Measurements from ENCODE around the gene ABHD6.

Gene ABHD6

DNA sequence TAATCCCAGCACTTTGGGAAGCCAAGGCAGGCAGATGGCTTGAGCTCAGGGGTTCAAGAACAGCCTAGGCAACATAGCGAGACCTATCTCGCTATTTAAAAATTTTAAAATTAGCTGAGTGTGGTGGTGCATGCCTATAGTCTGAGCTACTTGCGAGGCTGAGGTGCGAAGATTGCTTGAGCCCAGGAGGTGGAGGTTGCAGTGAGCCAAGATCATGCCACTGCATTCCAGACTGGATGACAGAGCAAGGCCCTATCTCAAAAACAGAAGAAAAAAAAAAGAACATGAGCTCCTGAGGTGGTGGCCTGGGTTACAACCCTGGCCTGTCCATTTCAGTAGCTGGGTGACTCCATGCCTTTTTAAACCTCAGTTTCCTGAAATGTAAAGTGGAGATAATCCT is 34.1 kb upstream of the ABHD6 start:
- H3K9ac ChIP-seq (ENCODE audit: insufficient read length) = no peak overlapping the region
- no peak overlapping the region for H3K27ac ChIP-seq
- H3K4me3 ChIP-seq = no peak overlapping the region
- no peaks in the 10 kb centered on the region for H3K36me3 ChIP-seq (ENCODE audit: insufficient read depth, low read length)
- TF ChIP-seq FOXP2 (optimal IDR thresholded peaks at IDR 0.05; ENCODE audit: control extremely low read depth, extremely low read length, insufficient read depth) (no peak), POLR2AphosphoS5 (IDR thresholded peaks at IDR 0.05; ENCODE audit: borderline replicate concordance, low read depth, low read length) (no peak), EZH2 (IDR thresholded peaks at IDR 0.05) (no peak)
- H3K9me3 ChIP-seq (ENCODE audit: low read depth, low read length) = no peaks in the 10 kb centered on the region
- DNase-seq (ENCODE audit: low read depth, low spot score) = no peak

DNA sequence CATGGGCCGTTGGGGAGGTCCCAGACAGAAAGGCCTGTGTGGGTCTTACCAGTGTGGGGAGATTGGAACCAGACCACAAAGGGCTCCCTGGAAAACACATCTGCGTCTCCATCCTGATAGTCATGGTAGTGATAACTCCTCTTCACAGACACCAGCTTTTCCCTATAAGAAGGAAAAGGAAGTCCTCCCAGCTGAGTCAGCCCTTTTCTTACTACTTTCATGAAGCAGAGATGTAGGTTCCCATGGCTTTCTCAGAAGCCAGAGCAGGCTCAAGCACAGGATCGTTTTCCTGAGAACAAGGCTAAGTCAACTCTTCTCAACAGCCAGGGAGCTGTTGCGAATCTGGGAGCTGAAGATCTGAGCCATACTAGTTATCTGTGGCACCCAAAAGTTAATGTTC is 32.9 kb upstream of the ABHD6 start:
- Histone ChIP-seq H3K36me3 (ENCODE audit: insufficient read depth, low read length) (no peaks in the 10 kb centered on the region), H3K4me3 (no peak overlapping the region)
- no peak for DNase-seq (ENCODE audit: low read depth, low spot score)

DNA sequence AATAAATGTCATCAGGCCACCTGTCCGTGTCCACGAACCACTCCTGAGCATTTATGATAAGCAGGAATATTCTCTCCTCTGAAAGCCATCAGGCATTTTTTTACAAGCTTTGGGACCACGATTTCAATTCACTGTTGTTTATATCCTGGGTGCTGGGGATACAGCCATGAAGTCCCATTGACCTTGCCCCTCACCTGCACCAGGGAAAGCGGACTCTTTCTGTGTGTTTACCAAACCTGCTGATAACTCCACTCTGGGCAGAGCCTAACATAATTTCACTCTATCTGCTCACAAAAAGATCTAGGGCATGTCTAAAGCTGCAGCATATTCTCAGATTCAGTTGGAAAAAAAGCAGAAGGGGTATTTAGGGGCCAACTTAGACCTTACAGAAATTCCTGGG is 31.6 kb upstream of the ABHD6 start:
- Histone ChIP-seq H3K4me3 (no peak overlapping the region), H3K27ac (no peak overlapping the region), H3K9ac (ENCODE audit: insufficient read length) (no peak overlapping the region), H3K9me3 (ENCODE audit: low read depth, low read length) (no peaks in the 10 kb centered on the region), H3K36me3 (ENCODE audit: insufficient read depth, low read length) (no peaks in the 10 kb centered on the region)
- DNase-seq (ENCODE audit: low read depth, low spot score) = no peak
- TF ChIP-seq POLR2AphosphoS5 (IDR thresholded peaks at IDR 0.05; ENCODE audit: borderline replicate concordance, low read depth, low read length) (no peak), FOXP2 (optimal IDR thresholded peaks at IDR 0.05; ENCODE audit: control extremely low read depth, extremely low read length, insufficient read depth) (no peak), EZH2 (IDR thresholded peaks at IDR 0.05) (no peak)

More for the DNA sequence above, 32.9 kb upstream of the ABHD6 start:
- H3K27ac ChIP-seq = no peak overlapping the region
- TF ChIP-seq FOXP2 (optimal IDR thresholded peaks at IDR 0.05; ENCODE audit: control extremely low read depth, extremely low read length, insufficient read depth) (no peak), POLR2AphosphoS5 (IDR thresholded peaks at IDR 0.05; ENCODE audit: borderline replicate concordance, low read depth, low read length) (no peak), EZH2 (IDR thresholded peaks at IDR 0.05) (no peak)
- no peak overlapping the region for H3K9ac ChIP-seq (ENCODE audit: insufficient read length)
- no peaks in the 10 kb centered on the region for H3K9me3 ChIP-seq (ENCODE audit: low read depth, low read length)

DNA sequence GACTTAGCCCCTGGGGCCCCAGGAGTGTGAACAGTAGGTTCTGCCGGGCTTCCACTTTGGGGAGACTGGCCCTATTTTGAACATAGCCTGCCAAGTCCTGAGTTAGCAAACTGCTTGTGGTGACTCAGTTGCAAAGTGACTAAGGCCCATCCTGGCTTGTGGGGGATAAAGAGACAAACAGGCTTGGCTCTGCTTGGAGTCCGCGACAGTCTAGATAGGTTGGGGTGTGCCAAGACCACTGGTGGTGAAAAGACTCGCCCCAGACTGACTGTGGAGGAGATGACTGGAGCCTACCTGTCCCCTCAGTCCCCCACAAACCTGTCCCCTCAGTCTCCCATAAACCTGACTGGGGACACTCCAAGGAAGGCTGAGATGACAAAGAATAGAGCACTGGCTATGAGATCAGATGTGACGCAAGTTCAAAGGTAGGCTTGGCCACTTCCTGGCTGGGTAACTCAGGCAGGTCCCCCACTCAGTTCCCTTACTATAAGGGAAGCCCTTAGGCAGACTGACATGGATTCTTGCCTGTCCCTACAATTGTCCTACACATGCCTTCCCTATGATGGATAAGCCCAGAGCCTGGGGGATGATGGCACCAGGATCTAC is 31.1 kb upstream of the ABHD6 start:
- no peak overlapping the region for H3K9ac ChIP-seq (ENCODE audit: insufficient read length)
- no peak for DNase-seq (ENCODE audit: low read depth, low spot score)
- H3K9me3 ChIP-seq (ENCODE audit: low read depth, low read length) = no peaks in the 10 kb centered on the region
- H3K27ac ChIP-seq = no peak overlapping the region
- no peaks in the 10 kb centered on the region for H3K36me3 ChIP-seq (ENCODE audit: insufficient read depth, low read length)
- TF ChIP-seq EZH2 (IDR thresholded peaks at IDR 0.05) (no peak), FOXP2 (optimal IDR thresholded peaks at IDR 0.05; ENCODE audit: control extremely low read depth, extremely low read length, insufficient read depth) (no peak), POLR2AphosphoS5 (IDR thresholded peaks at IDR 0.05; ENCODE audit: borderline replicate concordance, low read depth, low read length) (no peak)
- H3K4me3 ChIP-seq = no peak overlapping the region

DNA sequence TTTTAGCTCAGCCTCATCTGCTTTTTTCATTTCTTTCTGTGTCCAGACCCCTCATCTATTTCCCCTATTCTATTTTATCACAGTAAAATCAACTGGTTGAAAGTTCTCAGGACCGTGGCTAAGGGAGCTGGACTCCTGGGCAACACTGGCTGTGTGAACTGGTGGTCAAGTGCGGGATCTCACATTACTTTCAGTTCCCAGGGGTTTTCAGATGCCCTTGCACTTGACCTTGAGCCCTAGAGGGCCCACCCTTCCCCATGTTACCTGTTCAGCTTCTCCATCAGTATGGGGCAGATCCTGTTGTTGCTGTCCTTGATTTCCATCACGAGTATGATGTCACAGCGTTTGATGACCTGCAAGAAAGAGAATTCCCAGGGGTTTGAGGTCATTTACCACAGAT is 29.6 kb upstream of the ABHD6 start:
- Histone ChIP-seq H3K4me3 (no peak overlapping the region), H3K9ac (ENCODE audit: insufficient read length) (no peak overlapping the region), H3K27ac (no peak overlapping the region), H3K9me3 (ENCODE audit: low read depth, low read length) (no peaks in the 10 kb centered on the region), H3K36me3 (ENCODE audit: insufficient read depth, low read length) (no peaks in the 10 kb centered on the region)
- DNase-seq (ENCODE audit: low read depth, low spot score) = no peak
- TF ChIP-seq EZH2 (IDR thresholded peaks at IDR 0.05) = no peak
- no peak for TF ChIP-seq FOXP2 (optimal IDR thresholded peaks at IDR 0.05; ENCODE audit: control extremely low read depth, extremely low read length, insufficient read depth)
- TF ChIP-seq POLR2AphosphoS5 (IDR thresholded peaks at IDR 0.05; ENCODE audit: borderline replicate concordance, low read depth, low read length) = no peak

DNA sequence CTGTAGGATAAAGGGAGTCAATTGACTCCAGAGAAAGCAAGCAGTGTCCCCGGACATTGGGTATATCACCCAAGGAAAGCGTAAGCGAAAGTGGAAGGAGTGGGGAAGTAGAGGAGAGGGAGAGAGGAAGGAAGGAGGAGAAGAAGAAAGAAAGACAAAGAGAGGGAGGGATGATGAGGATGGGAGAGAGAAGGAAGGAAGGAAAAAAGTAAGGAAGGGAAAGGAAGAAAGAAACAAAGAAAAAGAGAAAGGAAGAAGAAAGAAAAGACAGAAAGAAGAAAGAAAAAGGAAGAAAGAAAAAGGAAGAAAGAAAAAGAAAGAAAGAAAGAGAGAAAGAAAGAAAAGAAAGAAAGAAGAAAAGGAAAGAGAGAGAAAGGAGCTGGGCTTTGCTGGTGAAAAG is 27.7 kb upstream of the ABHD6 start:
- no peaks in the 10 kb centered on the region for H3K9me3 ChIP-seq (ENCODE audit: low read depth, low read length)
- H3K36me3 ChIP-seq (ENCODE audit: insufficient read depth, low read length) = no peaks in the 10 kb centered on the region
- H3K9ac ChIP-seq (ENCODE audit: insufficient read length) = no peak overlapping the region
- H3K27ac ChIP-seq = no peak overlapping the region
- TF ChIP-seq EZH2 (IDR thresholded peaks at IDR 0.05) = no peak
- TF ChIP-seq POLR2AphosphoS5 (IDR thresholded peaks at IDR 0.05; ENCODE audit: borderline replicate concordance, low read depth, low read length) = no peak
- TF ChIP-seq FOXP2 (optimal IDR thresholded peaks at IDR 0.05; ENCODE audit: control extremely low read depth, extremely low read length, insufficient read depth) = no peak
- H3K4me3 ChIP-seq = no peak overlapping the region
- DNase-seq (ENCODE audit: low read depth, low spot score) = no peak

DNA sequence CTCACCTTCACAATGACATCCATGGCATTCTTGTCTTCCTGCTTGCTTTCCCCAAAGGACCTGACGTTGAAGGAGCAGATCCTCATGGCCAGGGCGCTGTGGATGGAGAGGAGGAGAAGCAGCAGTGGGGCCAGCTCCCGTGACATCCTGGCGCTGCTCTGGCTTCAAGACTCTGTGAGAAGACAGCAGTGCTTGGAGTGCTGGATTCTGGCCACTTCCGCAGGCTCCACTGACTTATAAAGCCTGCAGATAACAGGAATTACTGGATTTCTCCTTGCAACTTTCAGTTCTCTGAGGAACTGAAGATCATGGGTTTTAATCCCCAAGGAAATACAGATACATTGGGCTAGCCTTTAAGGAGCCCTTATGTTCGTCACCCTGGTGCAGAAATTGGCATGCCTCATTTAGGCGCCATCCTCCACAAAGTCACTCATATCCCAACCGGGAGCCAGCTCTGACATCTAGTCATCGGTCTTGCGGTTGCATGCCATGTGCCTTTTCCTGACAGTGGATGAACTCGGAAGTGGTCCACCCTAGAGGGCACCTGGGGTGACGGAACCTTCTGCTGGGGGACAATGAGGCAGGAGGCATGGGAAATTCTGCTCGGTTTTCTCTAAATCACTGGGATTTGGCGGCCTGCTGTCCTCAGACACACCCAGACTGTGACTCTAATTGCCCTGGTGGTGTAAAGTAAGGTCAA is 26.7 kb upstream of the ABHD6 start, which contains the start of gene DNASE1L3:
Gene DNASE1L3, minus strand, starts transcription at position 212 of the 700 bp plus-strand sequence. Its CDS starts 66 bp downstream, at position 146.
- H3K9me3 ChIP-seq (ENCODE audit: low read depth, low read length) = no peaks in the 10 kb centered on the region
- no peak within 1 kb of the TSS for H3K9ac ChIP-seq (ENCODE audit: insufficient read length)
- no peak within 1 kb of the TSS for H3K4me3 ChIP-seq
- H3K36me3 ChIP-seq (ENCODE audit: insufficient read depth, low read length) = no peaks in the 10 kb centered on the region
- DNase-seq (ENCODE audit: low read depth, low spot score) = no peak
- no peak within 1 kb of the TSS for H3K27ac ChIP-seq
- TF ChIP-seq EZH2 (IDR thresholded peaks at IDR 0.05) (no peak), POLR2AphosphoS5 (IDR thresholded peaks at IDR 0.05; ENCODE audit: borderline replicate concordance, low read depth, low read length) (no peak), FOXP2 (optimal IDR thresholded peaks at IDR 0.05; ENCODE audit: control extremely low read depth, extremely low read length, insufficient read depth) (no peak)

DNA sequence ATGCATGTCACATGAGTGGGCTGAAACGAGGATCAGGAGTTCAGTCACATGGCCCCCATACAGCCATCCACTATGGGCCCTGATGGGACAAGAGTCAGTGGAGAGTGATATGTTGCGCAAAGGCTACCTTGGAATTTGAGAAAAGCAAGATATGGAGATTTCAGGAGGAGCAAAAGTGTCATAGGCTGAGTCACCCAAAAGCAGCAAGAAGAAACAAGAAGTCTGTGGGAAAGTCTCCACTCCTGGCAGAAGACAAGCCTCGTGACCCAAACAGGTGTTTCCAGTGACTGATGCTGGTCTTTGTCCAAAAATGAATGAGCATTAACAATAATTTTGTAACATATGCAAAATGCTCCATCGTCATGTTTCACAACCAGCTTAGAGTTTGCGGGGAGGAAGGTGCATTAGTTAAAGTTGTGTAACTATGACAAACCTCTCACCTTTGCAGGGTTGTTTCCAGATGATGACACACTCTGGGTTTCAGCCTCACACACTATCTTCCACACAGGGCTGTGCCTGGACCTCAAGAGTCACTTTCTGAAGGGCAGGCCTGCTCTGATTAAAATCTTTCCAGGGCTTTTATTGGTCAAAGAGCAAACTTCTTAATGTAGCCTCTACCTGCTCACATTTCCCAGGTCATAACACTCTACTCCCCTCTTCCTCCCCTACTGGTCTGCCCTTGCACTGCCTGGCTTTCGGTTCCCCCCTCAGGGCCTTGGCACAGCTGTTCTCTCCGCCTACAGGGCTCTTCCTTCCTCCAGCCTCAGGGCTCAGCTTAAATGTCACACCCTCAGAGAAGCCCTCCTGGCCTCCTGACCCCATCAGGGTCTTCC is 22.9 kb upstream of the ABHD6 start:
- Histone ChIP-seq H3K4me3 (no peak overlapping the region), H3K9me3 (ENCODE audit: low read depth, low read length) (no peaks in the 10 kb centered on the region), H3K9ac (ENCODE audit: insufficient read length) (no peak overlapping the region), H3K27ac (no peak overlapping the region), H3K36me3 (ENCODE audit: insufficient read depth, low read length) (no peaks in the 10 kb centered on the region)
- no peak for DNase-seq (ENCODE audit: low read depth, low spot score)
- TF ChIP-seq POLR2AphosphoS5 (IDR thresholded peaks at IDR 0.05; ENCODE audit: borderline replicate concordance, low read depth, low read length) (no peak), FOXP2 (optimal IDR thresholded peaks at IDR 0.05; ENCODE audit: control extremely low read depth, extremely low read length, insufficient read depth) (no peak), EZH2 (IDR thresholded peaks at IDR 0.05) (no peak)
